BLaER1 treated with 17β-estradiol and CSF1 and Interleukin-3, amounts not matched to agents 10 nM and 100 nM (cell line): Measurements from ENCODE around the gene INTS2.
A peak's percentile ranks its signal among the peaks of the same experiment; 100 is the strongest.
"Not testable (repeated sequence)": the region's sequence is repeated elsewhere in the genome, so short reads cannot be mapped to it uniquely, and the experiment has no call there.

ENCODE experiments used
- H3K27ac ChIP-seq, 11 experiments: shearing (Covaris generic); formaldehyde crosslinking; 2 replicates each; pipeline ENCODE4 v1.8.1; 2022
- H3K27me3 ChIP-seq, 11 experiments: shearing (Covaris generic); formaldehyde crosslinking; 2 replicates each; pipeline ENCODE4 v1.8.1; 2022
- H3K36me3 ChIP-seq, 11 experiments: shearing (Covaris generic); formaldehyde crosslinking; 2 replicates each; pipeline ENCODE4 v1.8.1; 2022
- H3K4me1 ChIP-seq, 10 experiments: shearing (Covaris generic); formaldehyde crosslinking; 2 replicates each; pipeline ENCODE4 v1.8.1; 2022
- H3K4me2 ChIP-seq, 11 experiments: shearing (Covaris generic); formaldehyde crosslinking; 2 replicates each; pipeline ENCODE4 v1.8.1; 2022
- H3K4me3 ChIP-seq, 10 experiments: shearing (Covaris generic); formaldehyde crosslinking; 2 replicates each; pipeline ENCODE4 v1.8.1; 2022
- H3K9ac ChIP-seq, 11 experiments: shearing (Covaris generic); formaldehyde crosslinking; 2 replicates each; pipeline ENCODE4 v1.8.1; 2022
- H3K9me3 ChIP-seq, 11 experiments: shearing (Covaris generic); formaldehyde crosslinking; replicated peaks in 1 of 11; 2 replicates each; pipeline ENCODE4 v1.8.1; 2022
- H4K20me1 ChIP-seq, 11 experiments: shearing (Covaris generic); formaldehyde crosslinking; 2 replicates each; pipeline ENCODE4 v1.8.1; 2022
- Cebpa-rat ChIP-seq, 11 experiments: shearing (Covaris generic); IDR thresholded peaks; 2 replicates each; pipeline ENCODE4 v1.8.1; 2022

Gene INTS2

GRCh38 chr17:61955619-61956018, 27.8 kb upstream of the INTS2 start:
- Histone ChIP-seq H3K4me3 (no peak overlapping the region), H4K20me1 (peaks cover 0 to 38% (median 0%) of the 10 kb centered on the region in 11 experiments; a peak in 10 of 22 replicates), H3K4me1 (no peaks in the 10 kb centered on the region), H3K27ac (no peak overlapping the region), H3K9me3 (no peaks in the 10 kb centered on the region), H3K27me3 (no peaks in the 10 kb centered on the region), H3K36me3 (peaks cover 95 to 100% (median 98%) of the 10 kb centered on the region in 11 experiments), H3K4me2 (no peak overlapping the region), H3K9ac (no peak overlapping the region)
- no peak for TF ChIP-seq Cebpa-rat (IDR thresholded peaks at IDR 0.05)

DNA sequence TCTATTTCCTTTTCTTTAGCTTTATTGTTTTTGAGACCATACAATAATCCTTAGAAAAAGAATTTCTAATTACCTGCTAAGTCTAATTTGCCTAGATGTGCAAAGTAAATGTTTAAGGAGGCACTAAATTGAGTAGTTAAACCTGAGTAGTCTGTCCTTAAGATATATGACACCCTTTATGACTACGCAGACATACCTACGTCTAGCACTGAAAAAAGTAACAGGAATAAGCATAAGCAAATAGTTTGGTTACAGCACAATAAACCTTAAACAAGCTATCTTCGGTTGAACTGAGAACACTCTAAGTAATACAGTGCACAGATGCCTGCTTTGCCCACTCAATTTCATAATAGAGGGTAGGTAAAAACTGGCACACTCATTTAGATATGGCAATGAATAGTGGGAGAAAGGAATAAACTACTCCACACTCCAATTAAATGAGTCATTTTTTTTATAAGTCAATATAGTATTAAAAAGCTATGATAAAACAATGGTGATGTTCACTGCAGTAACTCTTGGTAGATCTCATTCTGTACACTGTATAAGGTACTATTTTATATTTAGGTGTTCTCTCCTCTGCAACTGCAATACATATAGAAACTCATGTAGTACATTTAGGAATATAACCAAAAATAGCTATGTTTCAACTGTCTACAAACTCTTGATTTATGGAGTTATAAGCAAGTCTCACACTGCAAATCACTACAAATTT, 19.7 kb upstream of the INTS2 start:
- H3K9ac ChIP-seq: no peak overlapping the region
- TF ChIP-seq Cebpa-rat (IDR thresholded peaks at IDR 0.05): no peak
- H3K4me3 ChIP-seq: no peak overlapping the region
- no peaks in the 10 kb centered on the region for H3K27me3 ChIP-seq
- no peaks in the 10 kb centered on the region for H3K9me3 ChIP-seq
- H3K27ac ChIP-seq: no peak overlapping the region
- no peak overlapping the region for H3K4me2 ChIP-seq
- H4K20me1 ChIP-seq: peaks cover 0 to 28% (median 0%) of the 10 kb centered on the region in 11 experiments; a peak in 7 of 22 replicates
- H3K4me1 ChIP-seq: no peaks in the 10 kb centered on the region
- peaks cover 86 to 100% (median 92%) of the 10 kb centered on the region in 11 experiments for H3K36me3 ChIP-seq

GRCh38 chr17:61946359-61946758, 18.6 kb upstream of the INTS2 start:
- Histone ChIP-seq H3K9me3 (no peaks in the 10 kb centered on the region), H3K4me1 (no peaks in the 10 kb centered on the region), H3K27me3 (no peaks in the 10 kb centered on the region), H3K4me2 (no peak overlapping the region), H4K20me1 (peaks cover 0 to 25% (median 0%) of the 10 kb centered on the region in 11 experiments; a peak in 8 of 22 replicates), H3K4me3 (no peak overlapping the region), H3K9ac (no peak overlapping the region), H3K36me3 (peaks cover 79 to 100% (median 88%) of the 10 kb centered on the region in 11 experiments), H3K27ac (no peak overlapping the region)
- TF ChIP-seq Cebpa-rat (IDR thresholded peaks at IDR 0.05): no peak

DNA sequence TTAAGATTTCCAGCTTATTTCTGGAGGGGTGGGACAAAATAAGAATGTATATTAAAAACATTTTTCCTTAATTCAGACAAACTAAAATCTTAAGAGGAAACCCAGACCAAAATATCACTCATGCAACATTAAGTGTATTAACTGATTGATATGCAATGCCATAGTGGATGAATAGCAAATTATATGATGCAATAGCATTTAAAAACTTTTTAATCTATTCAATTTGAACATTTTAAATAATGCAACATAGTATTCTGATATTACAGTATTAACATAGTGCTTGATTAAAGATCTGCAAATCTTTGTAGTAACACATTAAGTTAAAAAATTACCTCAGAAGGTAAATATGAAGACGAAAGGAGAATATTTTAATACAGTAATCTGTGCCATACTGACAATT, 15.3 kb upstream of the INTS2 start:
- no peaks in the 10 kb centered on the region for H3K27me3 ChIP-seq
- peaks cover 54 to 82% (median 65%) of the 10 kb centered on the region in 11 experiments for H3K36me3 ChIP-seq
- no peak for TF ChIP-seq Cebpa-rat (IDR thresholded peaks at IDR 0.05)
- no peaks in the 10 kb centered on the region for H3K9me3 ChIP-seq
- no peak overlapping the region for H3K27ac ChIP-seq
- peaks cover 0 to 21% (median 0%) of the 10 kb centered on the region in 11 experiments; a peak in 6 of 22 replicates for H4K20me1 ChIP-seq
- H3K4me3 ChIP-seq: no peak overlapping the region
- no peak overlapping the region for H3K4me2 ChIP-seq
- peaks cover 0 to 5% (median 0%) of the 10 kb centered on the region in 10 experiments; a peak in 1 of 20 replicates for H3K4me1 ChIP-seq
- H3K9ac ChIP-seq: no peak overlapping the region

GRCh38 chr17:61942085-61942484, 14.3 kb upstream of the INTS2 start:
- Histone ChIP-seq H3K36me3 (peaks cover 43 to 72% (median 54%) of the 10 kb centered on the region in 11 experiments), H3K9ac (no peak overlapping the region), H3K9me3 (no peaks in the 10 kb centered on the region), H3K4me2 (no peak overlapping the region), H3K4me1 (peaks cover 0 to 5% (median 0%) of the 10 kb centered on the region in 10 experiments; a peak in 1 of 20 replicates), H3K4me3 (no peak overlapping the region), H4K20me1 (peaks cover 0 to 21% (median 0%) of the 10 kb centered on the region in 11 experiments; a peak in 6 of 22 replicates), H3K27me3 (no peaks in the 10 kb centered on the region), H3K27ac (no peak overlapping the region)
- no peak for TF ChIP-seq Cebpa-rat (IDR thresholded peaks at IDR 0.05)

- Histone ChIP-seq H3K27ac (peak overlapping the region; percentile 18 to 95 (median 94); a peak in 19 of 22 replicates), H3K4me1 (peaks cover 14 to 24% (median 19%) of the 10 kb centered on the region in 10 experiments), H4K20me1 (no peaks in the 10 kb centered on the region), H3K4me2 (peak overlapping the region; percentile 74 to 97 (median 89)), H3K4me3 (peak overlapping the region; percentile 62 to 87 (median 78)), H3K9me3 (no peaks in the 10 kb centered on the region), H3K27me3 (no peaks in the 10 kb centered on the region), H3K9ac (peak overlapping the region; percentile 51 to 97 (median 95); a peak in 21 of 22 replicates), H3K36me3 (peaks cover 19 to 28% (median 22%) of the 10 kb centered on the region in 11 experiments)
- no peak for TF ChIP-seq Cebpa-rat (IDR thresholded peaks at IDR 0.05)
Measured at GRCh38 chr17:61928101-61928436, 287 bp upstream of the INTS2 start.

GRCh38 chr17:61926826-61927207, 965 bp downstream of the INTS2 start:
- no peaks in the 10 kb centered on the region for H3K9me3 ChIP-seq
- peaks cover 24 to 37% (median 31%) of the 10 kb centered on the region in 11 experiments for H3K36me3 ChIP-seq
- H3K4me2 ChIP-seq: peak overlapping the region; percentile 74 to 97 (median 90)
- H3K9ac ChIP-seq: peak overlapping the region; percentile 88 to 97 (median 95)
- peak overlapping the region; percentile 77 to 95 (median 94) for H3K27ac ChIP-seq
- TF ChIP-seq Cebpa-rat (IDR thresholded peaks at IDR 0.05): no peak
- no peaks in the 10 kb centered on the region for H4K20me1 ChIP-seq
- peak overlapping the region; percentile 62 to 87 (median 78) for H3K4me3 ChIP-seq
- H3K27me3 ChIP-seq: no peaks in the 10 kb centered on the region
- H3K4me1 ChIP-seq: peaks cover 14 to 24% (median 19%) of the 10 kb centered on the region in 10 experiments

DNA sequence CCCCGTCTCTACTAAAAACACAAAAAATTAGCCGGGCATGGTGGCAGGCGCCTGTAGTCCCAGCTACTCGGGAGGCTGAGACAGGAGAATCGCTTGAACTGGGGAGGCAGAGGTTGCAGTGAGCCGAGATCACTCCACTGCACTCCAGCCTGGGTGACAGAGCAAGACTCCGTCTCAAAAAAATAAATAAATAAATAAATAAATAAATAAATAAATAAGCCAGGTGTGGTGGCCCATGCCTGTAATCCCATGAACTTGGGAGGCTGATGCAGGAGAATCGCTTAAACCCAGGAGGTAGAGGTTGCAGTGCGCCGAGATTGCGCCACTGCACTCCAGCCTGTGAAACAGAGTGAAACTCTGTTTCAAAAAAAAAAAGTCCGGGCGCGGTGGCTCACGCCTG, 12.6 kb downstream of the INTS2 start:
- not testable (repeated sequence) for H3K4me2 ChIP-seq, H3K27ac ChIP-seq, H3K4me3 ChIP-seq, H4K20me1 ChIP-seq, H3K4me1 ChIP-seq, H3K27me3 ChIP-seq, H3K9me3 ChIP-seq, H3K9ac ChIP-seq
- peaks cover 75 to 96% (median 85%) of the 10 kb centered on the region in 11 experiments for H3K36me3 ChIP-seq

DNA sequence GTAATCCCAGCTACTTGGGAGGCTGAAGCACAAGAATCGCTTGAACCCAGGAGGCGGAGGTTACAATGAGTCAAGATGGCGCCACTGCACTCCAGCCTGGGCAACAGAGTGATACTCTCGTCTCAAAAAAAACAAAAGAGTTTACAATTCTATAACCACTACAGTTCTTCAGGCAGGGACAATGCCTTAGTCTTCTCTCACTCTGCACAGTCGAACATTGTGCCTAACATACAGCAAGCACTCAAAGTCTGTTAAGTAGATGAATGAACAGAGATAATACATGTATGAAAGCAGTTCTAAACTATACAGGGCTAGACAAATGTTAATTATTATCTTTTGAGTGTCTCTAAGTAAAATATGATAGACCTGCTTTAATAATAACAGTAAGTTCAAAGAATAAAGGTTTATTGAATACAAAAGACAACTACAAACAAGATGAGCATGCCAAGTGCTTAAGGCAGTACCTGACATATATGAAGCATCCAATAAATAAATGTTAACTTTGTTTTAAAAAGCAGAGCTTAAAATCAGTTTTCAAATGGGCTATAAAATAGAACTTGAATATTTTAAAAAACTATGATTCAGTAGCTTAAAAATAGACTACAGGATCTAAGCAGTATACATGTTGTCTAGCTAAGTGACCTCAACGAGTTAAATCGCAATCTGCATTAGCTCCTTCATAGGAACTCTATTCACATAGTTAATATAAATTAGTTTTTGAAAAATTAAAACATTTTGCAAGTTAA, 19.3 kb downstream of the INTS2 start:
- peaks cover 86 to 98% (median 95%) of the 10 kb centered on the region in 11 experiments for H3K36me3 ChIP-seq
- TF ChIP-seq Cebpa-rat (IDR thresholded peaks at IDR 0.05): no peak
- H3K27ac ChIP-seq: no peak overlapping the region
- no peak overlapping the region for H3K4me2 ChIP-seq
- H3K27me3 ChIP-seq: no peaks in the 10 kb centered on the region
- no peak overlapping the region for H3K4me3 ChIP-seq
- no peaks in the 10 kb centered on the region for H3K4me1 ChIP-seq
- H3K9ac ChIP-seq: no peak overlapping the region
- H4K20me1 ChIP-seq: no peaks in the 10 kb centered on the region
- peaks cover 0 to 4% (median 0%) of the 10 kb centered on the region in 11 experiments; a peak in 1 of 22 replicates for H3K9me3 ChIP-seq
